ENCODE measurements around the gene SSBP1.

DNA sequence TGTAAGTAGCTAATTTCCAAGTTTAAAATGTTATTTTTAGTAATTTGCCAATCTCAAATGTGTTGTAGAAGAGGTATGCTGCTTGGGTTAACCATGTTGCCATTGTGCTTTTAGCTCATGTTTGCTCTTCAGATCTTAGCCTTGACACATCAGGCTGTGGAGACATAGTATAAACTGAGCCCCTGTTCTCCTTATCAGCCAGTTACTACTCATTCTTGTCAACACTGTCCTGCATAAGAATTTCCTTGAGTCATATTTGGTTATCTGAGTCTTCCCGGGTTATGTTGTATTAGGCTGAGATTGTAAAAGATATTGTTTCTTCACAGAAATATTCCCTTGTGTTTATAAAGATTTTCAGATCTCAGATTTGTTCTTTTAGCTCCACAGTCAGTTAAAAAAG, 4.1 kb downstream of the SSBP1 start:
- TF ChIP-seq YY1 (IDR thresholded peaks at IDR 0.05; ENCODE audit: insufficient read depth, insufficient read length): no peak
- no peak for TF ChIP-seq SUZ12 (IDR thresholded peaks at IDR 0.05; ENCODE audit: extremely low read depth, insufficient read depth, insufficient read length)
- TF ChIP-seq ZNF274 (IDR thresholded peaks at IDR 0.05; ENCODE audit: low read depth, low read length): no peak

Data from NT2/D1 (cell line).